ENCODE measurements around the gene TSC22D4. TPM values are rescaled to one million over a fixed set of nuclear protein-coding genes. Genes with fewer than 3 reads are reported as not detected.

TSC22D4 gene
- total RNA-seq, 1 experiment from 2014 or later, result 26.6 TPM

DNA sequence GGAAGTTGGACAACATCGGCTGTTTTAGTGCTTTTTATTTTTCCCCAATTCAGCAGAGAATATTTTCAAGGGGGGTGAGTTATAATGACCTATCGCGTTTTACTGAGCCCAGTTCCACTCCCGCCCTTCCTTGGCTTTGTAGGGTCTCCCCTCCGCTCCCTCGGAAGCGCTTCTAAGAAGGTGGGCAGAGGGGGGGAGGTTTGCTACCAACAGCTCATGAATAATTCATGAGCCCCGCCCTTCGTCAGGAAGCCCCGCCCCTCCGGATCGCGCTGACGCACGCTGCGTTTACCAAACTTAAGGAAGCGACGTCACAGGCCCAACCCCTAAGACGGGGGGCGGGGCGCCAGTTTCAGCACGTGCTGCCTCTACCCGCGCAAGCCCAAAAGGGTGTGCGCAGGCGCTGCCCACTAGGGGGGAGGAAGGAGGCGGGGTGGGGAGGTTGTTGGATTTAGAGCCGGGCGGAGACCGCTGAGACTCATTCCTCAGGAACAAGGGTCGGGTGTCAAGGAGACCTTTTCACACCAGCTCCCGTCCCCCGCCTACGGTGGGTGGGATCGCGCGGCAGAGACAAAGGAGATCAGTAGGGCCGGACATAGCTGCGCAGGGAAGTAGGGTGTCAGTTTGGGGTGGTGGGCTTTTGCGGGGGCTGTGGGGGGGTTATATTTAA, 49.9 kb downstream of the TSC22D4 start:
- peak; percentile 99 for DNase-seq (ENCODE audit: low spot score)

DNA sequence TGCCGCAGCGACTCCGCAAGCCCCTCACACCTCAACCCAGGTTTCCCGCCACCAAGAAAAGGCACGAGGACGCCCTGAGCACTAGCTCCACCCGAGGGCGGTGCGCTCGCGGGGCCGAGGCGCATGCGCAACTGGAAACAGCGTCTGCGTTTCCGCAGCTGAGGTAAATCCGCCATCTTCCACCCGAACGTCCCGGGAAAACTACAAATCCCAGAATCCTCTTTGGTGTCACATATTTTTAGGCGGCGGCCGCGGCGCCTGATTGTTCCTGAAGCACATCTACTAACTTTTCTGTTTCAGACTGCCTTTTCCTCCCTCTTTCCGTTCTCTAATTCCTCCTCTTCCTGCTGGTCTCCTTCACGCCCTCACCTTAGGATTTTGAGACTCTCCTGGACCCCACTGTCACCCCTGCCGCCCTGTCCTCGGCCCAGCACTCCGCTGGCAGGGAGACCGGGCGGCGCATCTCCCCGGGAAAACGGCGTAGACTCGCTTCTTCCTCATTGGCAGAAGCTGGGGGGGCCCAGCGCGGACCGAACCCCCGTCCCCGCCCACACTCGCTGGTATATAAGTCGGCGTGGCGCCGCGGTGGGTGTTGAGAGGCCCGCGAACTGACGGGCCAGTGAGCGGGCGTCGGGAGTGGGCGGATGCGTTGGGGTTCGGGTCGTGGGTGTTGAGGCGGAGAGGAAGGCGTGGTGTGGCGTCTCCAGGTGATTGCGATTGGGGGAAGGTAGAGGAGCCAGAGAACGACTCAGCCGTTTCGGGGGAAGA, 50.6 kb downstream of the TSC22D4 start, which contains the start of gene ZCWPW1:
Gene ZCWPW1 (minus strand): TSS at position 505 of the 768 bp plus-strand sequence. CDS start 8,054 bp downstream, outside the sequence.
- DNase-seq (ENCODE audit: low spot score), result peak; percentile 94

DNA sequence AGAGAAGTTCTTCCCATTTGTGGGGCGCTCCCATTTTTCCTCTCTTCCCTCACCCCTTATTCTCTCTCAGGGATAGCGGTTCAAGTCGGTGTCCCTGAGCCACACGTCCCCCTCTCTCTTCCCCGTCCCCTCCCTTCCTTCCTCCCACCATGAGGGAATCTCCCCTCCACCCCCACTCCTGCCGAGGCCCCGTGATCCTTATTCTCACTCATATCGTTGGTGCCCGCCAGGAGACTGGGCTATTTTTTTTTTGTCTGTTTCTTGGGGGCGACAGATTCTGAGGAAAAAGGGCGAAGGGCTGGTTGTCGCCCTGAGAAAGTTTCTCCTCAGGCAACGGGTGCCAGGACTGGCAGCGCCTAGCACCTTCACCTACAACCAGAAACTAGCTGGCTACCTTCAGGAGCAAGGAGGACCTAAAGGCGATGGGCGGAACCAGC, 51.2 kb downstream of the TSC22D4 start:
- DNase-seq (ENCODE audit: low spot score), result no peak

DNA sequence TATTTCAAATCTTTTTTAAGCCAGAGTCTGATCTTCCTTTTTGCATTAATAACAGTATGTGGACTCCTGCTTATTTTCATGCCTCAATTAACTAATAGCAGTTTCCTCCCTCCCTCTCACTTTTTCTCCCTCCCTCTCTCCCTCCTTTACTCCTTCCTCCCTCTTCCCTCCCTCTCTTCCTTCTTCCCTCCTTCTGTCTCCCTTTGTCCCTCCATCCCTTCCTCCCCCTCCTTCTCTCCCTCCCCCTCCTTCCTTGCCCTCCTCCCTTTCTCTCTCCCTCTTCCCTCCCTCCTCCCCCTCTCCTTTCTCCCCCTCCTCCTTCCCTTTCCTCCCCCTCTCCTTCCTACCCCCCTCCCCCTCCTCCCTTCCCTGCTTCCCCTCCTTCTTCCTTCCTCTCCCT, 52.5 kb downstream of the TSC22D4 start:
- DNase-seq (ENCODE audit: low spot score), result no peak

DNA sequence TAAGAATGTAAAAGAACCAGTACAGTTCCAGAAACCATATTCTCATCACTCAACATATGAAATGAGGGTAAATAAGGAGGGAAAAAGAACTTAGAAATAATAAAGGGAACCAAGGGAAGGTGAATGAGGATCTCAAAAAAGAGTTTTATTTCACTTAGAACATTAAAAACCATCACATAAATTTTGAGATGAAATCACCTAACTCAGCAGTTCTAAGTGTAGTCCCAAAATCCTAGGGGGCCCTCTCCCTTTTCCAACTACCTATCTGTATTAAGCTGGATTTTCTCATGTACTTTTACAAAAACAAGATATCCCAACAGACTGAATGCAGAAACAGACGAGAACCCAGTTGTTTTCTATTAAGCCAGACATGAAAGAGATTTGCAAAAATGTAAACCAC, 53.7 kb downstream of the TSC22D4 start:
- no peak for DNase-seq (ENCODE audit: low spot score)

DNA sequence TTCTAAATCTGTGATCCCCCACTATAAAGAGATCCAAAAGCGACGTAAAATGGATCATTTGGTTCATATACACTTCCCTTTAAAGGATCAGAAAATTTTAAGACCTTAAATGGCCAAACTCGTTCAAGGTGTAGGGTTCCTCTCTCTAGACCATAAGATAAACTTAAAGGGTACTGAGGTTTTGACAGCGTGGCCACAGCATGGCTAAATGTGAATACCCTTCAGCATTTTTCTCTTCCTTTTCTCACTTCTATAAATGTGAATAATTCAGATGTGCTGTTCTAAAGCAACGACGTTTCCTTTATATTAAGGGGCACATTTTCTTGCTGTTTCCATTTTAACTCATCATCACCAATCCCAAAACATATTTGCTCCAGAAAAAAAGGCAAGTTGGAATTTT, 55.7 kb downstream of the TSC22D4 start:
- no peak for DNase-seq (ENCODE audit: low spot score)

DNA sequence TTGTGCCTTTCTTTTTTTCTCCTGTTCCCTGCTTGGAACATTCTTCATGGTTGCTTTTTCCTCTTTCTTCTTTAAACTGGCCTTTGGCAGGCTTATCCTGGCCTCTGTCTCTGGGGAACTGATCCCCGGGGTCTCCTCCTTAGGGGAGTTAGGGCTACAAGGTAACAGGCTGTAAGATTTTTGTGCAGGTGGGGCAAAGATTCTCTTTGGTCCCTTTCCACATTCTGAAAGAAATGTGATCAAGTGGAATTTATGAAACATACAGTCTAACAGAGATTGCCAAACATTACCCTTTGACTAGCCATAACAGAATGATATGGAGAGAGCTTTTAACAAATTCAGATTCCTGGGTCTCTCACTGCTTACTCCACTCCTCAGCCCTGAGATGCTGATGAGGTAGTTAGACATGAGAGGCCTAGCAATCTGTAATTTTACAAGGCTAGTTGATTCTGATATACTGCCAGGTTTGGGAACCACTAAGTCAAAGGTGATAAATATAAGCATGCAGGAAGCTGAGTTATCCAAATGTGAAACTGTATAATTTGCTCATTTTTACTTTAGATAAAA, 59.3 kb downstream of the TSC22D4 start:
- DNase-seq (ENCODE audit: low spot score), result no peak

DNA sequence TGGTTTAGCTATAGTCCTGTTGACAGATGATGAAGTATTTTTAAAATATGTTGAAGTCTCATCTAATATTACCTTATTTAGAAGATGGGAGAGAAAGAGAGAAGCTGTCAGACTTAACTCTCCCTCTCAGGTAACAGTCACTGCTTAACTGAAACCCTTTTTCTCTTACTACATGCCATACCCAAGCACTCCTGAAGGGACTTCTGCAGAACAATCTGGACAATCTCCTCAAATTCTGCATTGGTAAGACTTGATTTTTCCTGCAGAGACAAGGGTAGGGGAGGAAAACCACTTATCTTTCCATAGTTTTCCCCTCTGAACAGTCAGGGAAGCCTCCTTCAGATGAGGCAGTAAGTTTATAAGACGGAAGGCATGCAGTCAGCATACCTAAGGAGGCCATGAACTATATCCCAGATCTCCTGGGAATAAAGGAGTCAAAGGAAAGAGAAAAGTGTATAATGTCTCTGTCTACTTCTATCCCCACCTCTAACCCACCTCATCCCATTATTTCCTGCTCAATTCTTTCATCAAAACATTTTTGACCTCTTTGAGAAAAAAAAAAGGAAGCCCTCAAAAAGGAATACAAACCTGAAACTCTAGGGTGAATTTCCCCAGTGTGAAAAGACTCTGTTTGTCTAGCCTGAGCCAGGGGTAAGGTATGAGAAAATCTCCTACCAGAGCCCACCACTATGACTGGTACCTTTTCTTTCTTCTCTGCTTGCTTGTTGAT, 59.9 kb downstream of the TSC22D4 start:
- no peak for DNase-seq (ENCODE audit: low spot score)

Other genes with a start within 250 kb of the TSC22D4 start
- gene SPDYE3, start 171.5 kb downstream of the TSC22D4 start, total RNA-seq (2014; rRNA removed; shearing (Covaris generic)), result not detected in 2 replicates
- 14.3 and 16.4 TPM in 2 replicates for gene PILRB, start 121.1 kb downstream of the TSC22D4 start, total RNA-seq (2014; rRNA removed; shearing (Covaris generic))
- gene PILRA, start 105.7 kb downstream of the TSC22D4 start, total RNA-seq (2014; rRNA removed; shearing (Covaris generic)), result not detected in 2 replicates
- 2.9 and 3.7 TPM in 2 replicates for gene ZCWPW1, start 50.5 kb downstream of the TSC22D4 start, total RNA-seq (2014; rRNA removed; shearing (Covaris generic))
- 33.4 and 34.8 TPM in 2 replicates for gene MEPCE, start 49.4 kb downstream of the TSC22D4 start, total RNA-seq (2014; rRNA removed; shearing (Covaris generic))
- gene PPP1R35, start 42.7 kb downstream of the TSC22D4 start, total RNA-seq (2014; rRNA removed; shearing (Covaris generic)), result 55.0 and 67.7 TPM in 2 replicates
- 0.60 and 8.3 TPM in 2 replicates for gene SPACDR, start 15.0 kb downstream of the TSC22D4 start, total RNA-seq (2014; rRNA removed; shearing (Covaris generic))
- gene NYAP1, start 4.7 kb upstream of the TSC22D4 start, total RNA-seq (2014; rRNA removed; shearing (Covaris generic)), result 0.07 TPM in 1 of 2 replicates, not detected in the other
- 6.8 and 8.8 TPM in 2 replicates for gene AGFG2, start 60.0 kb upstream of the TSC22D4 start, total RNA-seq (2014; rRNA removed; shearing (Covaris generic))
- gene SAP25, start 94.7 kb upstream of the TSC22D4 start, total RNA-seq (2014; rRNA removed; shearing (Covaris generic)), result 0.19 and 0.55 TPM in 2 replicates
- 10.7 and 11.4 TPM in 2 replicates for gene LRCH4, start 106.9 kb upstream of the TSC22D4 start, total RNA-seq (2014; rRNA removed; shearing (Covaris generic))
- 0.48 TPM in 1 of 2 replicates, not detected in the other for gene FBXO24, start 107.1 kb upstream of the TSC22D4 start, total RNA-seq (2014; rRNA removed; shearing (Covaris generic))
- gene PCOLCE, start 123.1 kb upstream of the TSC22D4 start, total RNA-seq (2014; rRNA removed; shearing (Covaris generic)), result 18.0 and 38.9 TPM in 2 replicates
- 6.9 and 19.3 TPM in 2 replicates for gene MOSPD3, start 133.3 kb upstream of the TSC22D4 start, total RNA-seq (2014; rRNA removed; shearing (Covaris generic))
- gene TFR2, start 162.3 kb upstream of the TSC22D4 start, total RNA-seq (2014; rRNA removed; shearing (Covaris generic)), result not detected in 2 replicates
- not detected in 2 replicates for gene ACTL6B, start 177.2 kb upstream of the TSC22D4 start, total RNA-seq (2014; rRNA removed; shearing (Covaris generic))
- 94.3 and 104 TPM in 2 replicates for gene GNB2, start 194.5 kb upstream of the TSC22D4 start, total RNA-seq (2014; rRNA removed; shearing (Covaris generic))
- 12.5 and 16.6 TPM in 2 replicates for gene GIGYF1, start 215.0 kb upstream of the TSC22D4 start, total RNA-seq (2014; rRNA removed; shearing (Covaris generic))
- gene POP7, start 226.9 kb upstream of the TSC22D4 start, total RNA-seq (2014; rRNA removed; shearing (Covaris generic)), result 76.9 and 110 TPM in 2 replicates
- not detected in 2 replicates for gene EPO, start 241.3 kb upstream of the TSC22D4 start, total RNA-seq (2014; rRNA removed; shearing (Covaris generic))

All from A172 (cell line).